Erythroblast (primary cell): Measurements from ENCODE around the gene KLHL22.
A peak's percentile ranks its signal among the peaks of the same experiment; 100 is the strongest.
"Not testable (repeated sequence)": the region's sequence is repeated elsewhere in the genome, so short reads cannot be mapped to it uniquely, and the experiment has no call there.

ENCODE experiments used
- DNase-seq, 2 experiments: peaks; one replicate each; lab custom pipeline; 2025; lab: John Stamatoyannopoulos, UW
- GATA1 ChIP-seq: IDR thresholded peaks from 2 replicates; pipeline ENCODE4 v1.6.1; 2011; ENCODE audit warnings: low read depth, mild to moderate bottlenecking, control low read depth, low read length, moderate library complexity
- POLR2A ChIP-seq: IDR thresholded peaks from 2 replicates; pipeline ENCODE4 v1.6.1; 2011; ENCODE audit warnings: mild to moderate bottlenecking, low read length

Gene KLHL22

GRCh38 chr22:20458530-20459151 lies 37.0 kb downstream of the KLHL22 start:
- no peak for TF ChIP-seq GATA1
- TF ChIP-seq POLR2A, result no peak
- no peak for DNase-seq

GRCh38 chr22:20457506-20458240 lies 37.9 kb downstream of the KLHL22 start:
- no peak for TF ChIP-seq GATA1

GRCh38 chr22:20456722-20457076 lies 38.9 kb downstream of the KLHL22 start:
- DNase-seq, result no peak

More at GRCh38 chr22:20457506-20458240, 37.9 kb downstream of the KLHL22 start:
- DNase-seq, result no peak

GRCh38 chr22:20456064-20456721 lies 39.4 kb downstream of the KLHL22 start:
- peak; percentile 72 to 77 for DNase-seq

More at GRCh38 chr22:20456722-20457076, 38.9 kb downstream of the KLHL22 start:
- TF ChIP-seq GATA1 (no peak), POLR2A (no peak)

GRCh38 chr22:20455709-20456063 lies 39.9 kb downstream of the KLHL22 start:
- DNase-seq, result no peak
- TF ChIP-seq GATA1 (no peak), POLR2A (no peak)

More at GRCh38 chr22:20456064-20456721, 39.4 kb downstream of the KLHL22 start:
- no peak for TF ChIP-seq GATA1
- no peak for TF ChIP-seq POLR2A

- DNase-seq, result no peak
- TF ChIP-seq POLR2A (no peak), GATA1 (no peak)
Observed at GRCh38 chr22:20453222-20453621, 42.4 kb downstream of the KLHL22 start.

GRCh38 chr22:20451920-20452319 lies 43.7 kb downstream of the KLHL22 start:
- TF ChIP-seq GATA1 (no peak), POLR2A (no peak)
- no peak for DNase-seq

GRCh38 chr22:20451129-20451778 lies 44.3 kb downstream of the KLHL22 start:
- not testable (repeated sequence) for DNase-seq

- no peak for DNase-seq
- no peak for TF ChIP-seq POLR2A
- no peak for TF ChIP-seq GATA1
Observed at GRCh38 chr22:20450551-20450906, 45.1 kb downstream of the KLHL22 start.

GRCh38 chr22:20449819-20450550 lies 45.6 kb downstream of the KLHL22 start:
- no peak for DNase-seq
- TF ChIP-seq POLR2A (no peak), GATA1 (no peak)

GRCh38 chr22:20448630-20449029 lies 47.0 kb downstream of the KLHL22 start:
- TF ChIP-seq POLR2A, result no peak
- no peak for DNase-seq

- TF ChIP-seq GATA1 (no peak), POLR2A (no peak)
- no peak for DNase-seq
Observed at GRCh38 chr22:20446383-20446970, 49.1 kb downstream of the KLHL22 start.

- DNase-seq, result no peak
- TF ChIP-seq GATA1, result no peak
- no peak for TF ChIP-seq POLR2A
Observed at GRCh38 chr22:20444325-20444724, 51.3 kb downstream of the KLHL22 start.
